ENCODE data around the gene ZFYVE1.

DNA sequence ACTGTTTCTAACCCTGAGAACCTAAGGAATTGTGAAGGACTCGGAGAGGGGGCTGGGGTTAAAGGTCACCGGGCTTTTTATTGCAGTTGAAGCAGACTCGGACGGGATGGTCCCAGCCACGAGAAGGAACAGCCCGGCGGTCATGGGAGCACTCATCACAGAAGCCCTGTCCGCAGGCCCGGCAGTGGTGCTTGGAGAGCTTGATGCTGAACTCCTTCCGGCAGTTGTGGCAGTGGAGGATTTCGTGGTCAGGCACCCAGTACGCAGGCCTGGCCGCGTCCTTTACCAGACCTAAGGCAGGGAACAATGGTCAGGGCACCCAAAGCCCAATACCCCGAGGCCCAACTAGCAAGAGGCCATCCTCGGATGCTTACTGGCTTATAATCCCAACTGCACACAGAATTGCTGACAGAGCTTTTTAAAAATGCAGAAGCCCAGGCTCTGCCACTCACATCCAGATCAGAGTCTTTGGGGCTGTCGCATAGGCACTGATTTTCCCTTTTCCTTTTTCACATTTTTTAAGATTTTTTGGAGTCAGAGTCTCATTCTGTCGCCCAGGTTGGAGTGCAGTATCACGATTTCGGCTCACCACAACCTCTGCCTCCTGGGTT lies 56.0 kb downstream of the ZFYVE1 start:
- TF ChIP-seq, protein P1, sequence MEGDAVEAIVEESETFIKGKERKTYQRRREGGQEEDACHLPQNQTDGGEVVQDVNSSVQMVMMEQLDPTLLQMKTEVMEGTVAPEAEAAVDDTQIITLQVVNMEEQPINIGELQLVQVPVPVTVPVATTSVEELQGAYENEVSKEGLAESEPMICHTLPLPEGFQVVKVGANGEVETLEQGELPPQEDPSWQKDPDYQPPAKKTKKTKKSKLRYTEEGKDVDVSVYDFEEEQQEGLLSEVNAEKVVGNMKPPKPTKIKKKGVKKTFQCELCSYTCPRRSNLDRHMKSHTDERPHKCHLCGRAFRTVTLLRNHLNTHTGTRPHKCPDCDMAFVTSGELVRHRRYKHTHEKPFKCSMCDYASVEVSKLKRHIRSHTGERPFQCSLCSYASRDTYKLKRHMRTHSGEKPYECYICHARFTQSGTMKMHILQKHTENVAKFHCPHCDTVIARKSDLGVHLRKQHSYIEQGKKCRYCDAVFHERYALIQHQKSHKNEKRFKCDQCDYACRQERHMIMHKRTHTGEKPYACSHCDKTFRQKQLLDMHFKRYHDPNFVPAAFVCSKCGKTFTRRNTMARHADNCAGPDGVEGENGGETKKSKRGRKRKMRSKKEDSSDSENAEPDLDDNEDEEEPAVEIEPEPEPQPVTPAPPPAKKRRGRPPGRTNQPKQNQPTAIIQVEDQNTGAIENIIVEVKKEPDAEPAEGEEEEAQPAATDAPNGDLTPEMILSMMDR (IDR thresholded peaks at IDR 0.05; ENCODE audit: low read depth, low read length) = no peak
- TF ChIP-seq EZH2phosphoT487 (IDR thresholded peaks at IDR 0.05; ENCODE audit: low read depth) = no peak
